Activated CD4-positive, alpha-beta T cell treated with anti-CD3 and anti-CD28 coated beads, Interleukin-2, amount 50 U/mL, for 16 hours (primary cell): ENCODE measurements around the gene ICA1.

ENCODE experiments used
- DNase-seq: peaks from one replicate; pipeline ENCODE4 v3.0.0-alpha.2; 2020

The ICA1 gene

DNA sequence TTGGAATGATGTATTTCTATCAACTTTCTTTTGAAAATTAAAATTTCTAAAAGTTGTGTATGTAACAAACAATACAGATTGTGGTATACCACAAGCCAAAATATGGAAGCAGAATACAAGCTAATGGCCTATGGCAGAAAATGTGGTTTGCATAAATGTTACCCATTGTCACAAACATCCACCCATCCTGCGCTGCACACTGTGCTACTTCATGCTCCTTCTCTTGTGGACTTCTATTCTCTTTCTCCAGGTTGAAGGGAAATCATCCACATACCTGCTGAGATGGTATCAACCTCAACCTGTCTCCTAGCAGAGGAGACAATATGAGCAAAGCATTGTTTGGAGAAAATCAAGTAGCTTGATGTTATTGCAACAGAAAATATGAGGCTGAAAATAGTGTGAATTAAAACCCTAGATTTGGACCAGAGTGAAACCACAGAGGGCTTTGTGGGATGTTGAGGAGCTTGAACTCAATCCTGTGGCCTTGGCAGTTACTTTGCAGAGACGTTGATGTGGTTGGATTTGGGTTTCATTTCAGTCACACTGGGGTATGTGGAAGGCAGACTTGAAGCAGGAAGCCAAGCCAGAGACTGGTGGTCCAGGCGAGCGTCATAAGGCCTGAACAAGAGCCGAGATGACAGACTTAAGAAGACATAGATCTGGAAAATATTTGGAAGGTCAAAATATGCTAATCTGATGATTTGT lies 63.8 kb downstream of the ICA1 start:
- peak; percentile 78 for DNase-seq

GRCh38 chr7:8192897-8193296 lies 69.1 kb downstream of the ICA1 start:
- DNase-seq, result no peak

GRCh38 chr7:8190119-8190895 lies 71.7 kb downstream of the ICA1 start:
- peak; percentile 73 for DNase-seq

GRCh38 chr7:8189625-8190024 lies 72.3 kb downstream of the ICA1 start:
- no peak for DNase-seq

- DNase-seq, result no peak
Observed at GRCh38 chr7:8185926-8186683, 75.9 kb downstream of the ICA1 start.

GRCh38 chr7:8184221-8184620 lies 77.7 kb downstream of the ICA1 start:
- DNase-seq, result no peak

DNA sequence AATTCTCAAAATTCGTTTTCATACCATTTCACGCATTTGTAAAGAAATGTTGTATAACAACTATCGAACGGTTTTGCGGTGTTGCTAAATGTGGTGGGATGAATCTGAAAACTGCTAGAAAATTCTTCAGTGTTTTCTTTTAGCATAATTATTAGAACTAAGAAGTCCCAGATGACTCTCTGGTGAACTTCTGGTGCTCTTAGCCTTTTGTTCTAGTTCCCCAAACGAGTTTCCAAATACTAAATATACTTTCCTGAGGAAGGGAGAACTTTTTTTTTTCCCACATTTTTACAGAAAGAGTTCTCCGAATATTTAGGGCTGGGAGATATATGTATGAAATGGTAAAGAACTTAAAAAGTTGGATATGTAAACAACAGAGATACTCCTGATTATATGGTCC lies 82.5 kb downstream of the ICA1 start:
- no peak for DNase-seq

- DNase-seq, result no peak
Observed at GRCh38 chr7:8178353-8178752, 83.6 kb downstream of the ICA1 start.

- DNase-seq, result peak; percentile 34
Observed at GRCh38 chr7:8177109-8177933, 84.6 kb downstream of the ICA1 start.

DNA sequence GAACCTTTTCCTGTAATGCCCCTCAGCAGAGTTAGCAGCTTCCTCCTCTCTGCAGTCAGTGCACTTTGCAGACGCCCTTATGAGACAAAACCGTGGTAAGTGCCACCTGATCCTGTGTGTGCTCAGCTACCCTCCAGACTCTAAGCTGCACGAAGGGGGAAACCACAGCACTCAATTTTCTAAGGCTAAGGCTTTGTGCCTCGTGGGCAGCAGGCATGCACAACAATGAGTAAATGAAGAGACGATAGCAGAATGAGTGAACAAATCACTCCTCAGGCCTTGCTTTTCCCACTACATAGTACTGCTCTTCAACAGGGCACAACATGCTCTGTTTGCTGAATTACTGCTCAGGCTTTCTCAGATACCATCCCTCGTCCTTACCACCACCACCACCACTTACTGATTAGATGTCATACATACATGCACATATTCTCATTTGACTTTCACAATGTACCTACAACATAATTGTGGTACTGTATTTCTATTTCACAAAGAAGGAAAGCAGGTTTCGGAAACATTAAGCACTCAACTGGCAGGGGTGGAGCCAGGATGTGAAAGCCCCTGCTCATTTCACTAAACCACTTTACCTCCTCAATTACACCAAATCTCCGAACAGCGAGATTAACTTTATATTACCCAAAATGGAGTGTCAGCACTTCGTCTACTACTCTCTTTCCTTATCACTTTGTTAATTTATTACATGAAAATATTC lies 85.4 kb downstream of the ICA1 start:
- peak; percentile 87 for DNase-seq

DNA sequence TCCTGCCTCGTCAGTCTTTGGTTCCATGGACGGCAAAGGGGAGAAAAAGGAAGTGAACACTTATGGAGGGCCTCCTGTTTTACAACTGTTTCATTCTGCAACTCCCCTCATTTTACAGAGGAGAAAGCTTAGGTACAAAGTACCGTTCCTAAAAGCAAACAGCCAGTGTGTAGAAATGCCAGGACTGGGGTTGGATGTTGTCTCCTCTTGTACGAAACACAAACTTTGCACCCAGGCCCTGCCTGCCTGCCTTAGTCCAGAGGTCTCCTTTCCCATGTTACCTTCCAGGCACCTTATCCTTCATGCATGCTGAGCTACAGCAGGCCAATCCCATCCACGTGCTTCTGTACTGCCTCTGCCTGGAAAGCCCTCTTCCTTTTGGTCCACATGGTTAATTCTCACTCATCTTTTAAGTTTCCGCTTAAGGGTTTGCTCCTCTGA lies 86.0 kb downstream of the ICA1 start:
- no peak for DNase-seq

GRCh38 chr7:8172372-8173354 lies 89.3 kb downstream of the ICA1 start:
- no peak for DNase-seq

DNA sequence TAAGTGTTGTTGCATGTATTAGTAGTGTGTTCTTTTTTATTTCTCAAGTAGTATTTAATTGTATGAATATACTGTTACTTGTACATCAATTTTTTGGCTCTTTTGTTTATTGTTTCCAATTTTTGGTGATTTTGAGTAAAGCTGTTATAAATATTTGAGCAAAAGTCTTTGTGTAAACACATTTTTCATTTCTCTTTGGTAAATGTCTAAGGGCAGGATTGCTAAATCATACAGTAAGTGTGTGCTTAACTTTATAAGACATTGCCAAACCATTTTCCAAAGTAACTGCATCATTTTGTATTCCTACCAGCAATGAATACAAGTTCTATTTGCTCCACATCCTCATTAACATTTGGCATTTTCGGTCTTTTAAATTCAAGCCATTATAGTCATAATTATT lies 92.8 kb downstream of the ICA1 start:
- no peak for DNase-seq

DNA sequence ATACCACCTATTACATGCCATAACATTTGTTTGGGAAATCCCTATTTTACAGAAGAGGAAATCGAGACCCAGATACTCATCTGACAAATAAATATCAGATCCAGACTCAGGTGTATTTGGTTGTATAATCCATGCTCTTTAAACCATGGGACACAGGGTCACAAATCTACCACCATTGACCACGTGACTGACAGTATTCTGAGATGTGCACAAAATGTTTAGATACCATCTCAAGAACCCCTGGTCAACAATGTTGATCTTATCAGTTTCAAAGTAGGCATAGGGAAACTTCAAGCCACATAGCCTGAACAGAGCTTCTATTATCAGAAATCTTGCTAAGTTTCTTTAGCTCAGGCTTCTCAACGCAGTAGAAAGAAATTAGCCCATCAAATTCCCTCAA lies 93.6 kb downstream of the ICA1 start:
- DNase-seq, result no peak

DNA sequence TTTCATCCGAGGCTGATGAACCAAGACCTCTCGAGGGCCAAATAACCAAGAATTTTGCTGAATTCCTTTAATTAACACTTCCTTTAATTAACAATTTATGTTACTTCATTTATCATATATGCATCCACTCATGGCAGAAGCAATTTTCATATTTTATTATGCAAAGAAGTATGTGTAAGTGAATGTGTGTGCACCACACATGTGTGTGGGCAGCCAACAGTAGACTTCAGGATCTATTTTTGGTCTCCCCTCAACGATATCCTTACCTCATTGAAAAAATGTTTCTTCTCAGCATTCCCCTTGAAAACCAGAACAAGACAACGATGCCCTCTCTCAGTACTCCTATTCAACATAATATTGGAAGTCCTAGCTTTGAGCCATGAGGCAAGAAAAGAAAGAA lies 96.8 kb downstream of the ICA1 start:
- DNase-seq, result no peak

GRCh38 chr7:8162181-8162580 lies 99.8 kb downstream of the ICA1 start:
- no peak for DNase-seq

DNA sequence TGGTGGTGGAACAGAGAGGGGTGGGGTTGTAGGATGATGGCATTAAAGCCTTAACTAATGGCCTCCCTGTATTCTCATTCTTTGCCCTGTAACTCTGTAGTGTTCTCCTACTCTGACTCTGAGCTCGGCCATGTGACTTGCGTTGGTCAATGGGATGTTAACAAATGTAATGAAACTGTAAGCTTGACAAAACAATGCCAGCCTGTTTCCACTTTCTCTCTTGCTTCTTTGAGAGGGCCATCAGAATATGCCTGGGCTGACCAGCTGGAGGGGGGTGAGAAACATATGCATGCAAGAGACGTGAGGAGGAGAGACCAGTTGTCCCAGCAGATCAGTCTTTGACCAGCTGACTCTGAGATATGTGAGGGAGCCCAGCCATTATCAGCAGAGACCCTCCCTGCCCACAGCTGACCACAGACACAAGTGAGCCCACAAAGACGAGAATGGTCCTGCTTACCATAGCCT lies 100.6 kb downstream of the ICA1 start:
- no peak for DNase-seq

DNA sequence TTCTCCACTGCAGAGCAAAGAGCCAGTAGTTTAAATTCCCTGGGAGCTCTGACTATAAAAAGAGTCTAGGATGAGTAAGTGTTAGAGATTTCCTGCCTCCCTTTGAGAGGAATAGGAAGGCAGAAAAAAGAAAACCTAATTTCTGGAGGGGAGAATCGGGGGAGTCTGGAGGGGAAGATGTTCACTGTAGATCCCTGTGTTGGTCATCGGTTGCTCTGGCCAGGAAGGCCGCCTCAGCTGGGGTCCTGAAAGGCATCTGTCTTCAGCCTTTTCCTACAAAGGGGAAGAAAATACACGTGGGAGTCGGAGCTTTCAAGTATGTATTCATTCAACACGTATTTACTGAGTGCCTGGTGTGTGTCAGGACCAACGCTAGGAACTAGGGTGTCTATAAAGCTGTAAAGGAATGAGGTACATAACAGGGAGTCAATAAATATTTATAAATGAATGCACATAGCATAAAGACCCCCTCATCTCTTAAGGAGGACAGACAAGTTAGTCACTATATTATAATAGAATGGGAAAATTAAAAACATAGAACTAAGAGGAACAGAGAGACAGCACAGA lies 101.1 kb downstream of the ICA1 start:
- DNase-seq, result no peak

DNA sequence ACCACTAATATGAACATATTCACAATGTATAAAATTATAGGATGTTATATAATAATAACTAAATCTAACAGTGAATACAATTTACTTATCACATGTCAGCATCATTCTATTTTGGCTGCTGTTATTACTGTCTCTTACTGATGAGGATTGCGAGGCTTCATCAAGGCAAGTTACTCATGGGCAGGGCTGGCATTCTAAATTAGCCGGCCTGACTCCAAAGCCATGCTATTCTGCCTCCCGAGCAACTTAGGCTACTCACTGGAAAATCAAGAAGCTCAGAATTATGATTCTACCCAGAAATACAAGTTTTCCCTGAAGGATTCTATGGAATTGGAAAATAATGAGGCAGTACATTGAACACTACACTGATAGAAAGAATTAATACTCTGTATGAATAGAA lies 101.7 kb downstream of the ICA1 start:
- no peak for DNase-seq

GRCh38 chr7:8159595-8159994 lies 102.4 kb downstream of the ICA1 start:
- DNase-seq, result no peak
